HepG2 (cell line): ENCODE data around the gene BRPF1. TPM values are rescaled to one million over a fixed set of nuclear protein-coding genes. Genes with fewer than 3 reads are reported as not detected.

Experiments used
- ASH2L ChIP-seq: fragments of 300-600, 200-600 bp; sonication (generic); IDR thresholded peaks from 2 replicates; pipeline ENCODE4 v1.7.0; 2017; ENCODE audit warnings: low read depth, mild to moderate bottlenecking, moderate library complexity, mixed read lengths, low read length; ENCODE audit not compliant: insufficient read length
- CC2D1A ChIP-seq: sonication (generic); formaldehyde crosslinking; IDR thresholded peaks from 2 replicates; pipeline ENCODE4 v1.8.1; 2023; ENCODE audit warnings: mild to moderate bottlenecking, missing genetic modification reagents
- EHMT2 ChIP-seq: fragments of 200-600 bp; sonication (generic); IDR thresholded peaks from 2 replicates; pipeline ENCODE4 v1.7.0; 2017; ENCODE audit warnings: antibody characterized with exemption, low read depth, low read length, borderline replicate concordance
- RXRA ChIP-seq: sonication (generic); formaldehyde crosslinking; IDR thresholded peaks from 2 replicates; pipeline ENCODE4 v1.5.1; 2020; ENCODE audit warnings: missing genetic modification reagents
- SSRP1 ChIP-seq: IDR thresholded peaks from 2 replicates; pipeline ENCODE4 v1.6.1; 2016; ENCODE audit warnings: control low read depth
- ZBTB33 ChIP-seq: sonication (generic); formaldehyde crosslinking; IDR thresholded peaks from 2 replicates; pipeline ENCODE4 v1.4.0; 2020; ENCODE audit warnings: missing genetic modification reagents
- ZNF282 ChIP-seq: fragments of 450-650 bp; IDR thresholded peaks from 2 replicates; pipeline ENCODE4 v1.6.1; 2018; ENCODE audit not compliant: partially characterized antibody
- ZNF296 ChIP-seq: sonication (generic); formaldehyde crosslinking; conservative IDR thresholded peaks from 2 replicates; pipeline ENCODE4 v1.5.0; 2020; ENCODE audit warnings: mild to moderate bottlenecking, missing genetic modification reagents
- ZNF33B ChIP-seq: sonication (generic); formaldehyde crosslinking; IDR thresholded peaks from 2 replicates; pipeline ENCODE4 v1.5.1; 2020; ENCODE audit warnings: mild to moderate bottlenecking, missing genetic modification reagents
- ZNF747 ChIP-seq: sonication (generic); formaldehyde crosslinking; IDR thresholded peaks from 2 replicates; pipeline ENCODE4 v1.8.1; 2023; ENCODE audit warnings: missing genetic modification reagents, mild to moderate bottlenecking, borderline replicate concordance
- polyA plus RNA-seq, 8 experiments: library from polyadenylated mRNA; depleted of rRNA in 3 of 8; stranded (reverse) in 7 of 8; unstranded in 1 of 8; fragments of >200 nt; fragmentation: Illumina TruSeq in 4 of 8; extraction: Trizol in 4 of 8; gene quantifications; 2 replicates each; pipeline versions ENCODE4 v1.2.1 to v1.2.3, GENCODE V29; 2011 to 2016; ENCODE audit warnings: low read depth in 4 of 8, missing spikeins in 1 of 8, mixed read lengths in 1 of 8; ENCODE audit not compliant: insufficient read depth in 1 of 8
- total RNA-seq, 5 experiments: library from RNA; depleted of rRNA; stranded (reverse); fragments of >200 nt; fragmentation: Illumina TruSeq; extraction: Trizol; gene quantifications; 2 replicates each; pipeline ENCODE4 v1.2.3, GENCODE V29; 2016; ENCODE audit warnings: low read depth in 1 of 5
- TF ChIP-seq, protein P1 (sequence below): sonication (generic); formaldehyde crosslinking; IDR thresholded peaks from 2 replicates; pipeline ENCODE4 v1.4.0; 2020; ENCODE audit warnings: mild to moderate bottlenecking, missing genetic modification reagents
- TF ChIP-seq, protein P2 (sequence below): sonication (generic); formaldehyde crosslinking; IDR thresholded peaks from 2 replicates; pipeline ENCODE4 v1.5.1; 2020; ENCODE audit warnings: mild to moderate bottlenecking, missing genetic modification reagents
- TF ChIP-seq, protein P3 (sequence below): sonication (generic); formaldehyde crosslinking; conservative IDR thresholded peaks from 2 replicates; pipeline ENCODE4 v1.4.0; 2020; ENCODE audit warnings: missing genetic modification reagents
- TF ChIP-seq, protein P4 (sequence below): sonication (generic); formaldehyde crosslinking; conservative IDR thresholded peaks from 2 replicates; pipeline ENCODE4 v1.8.0; 2022; ENCODE audit warnings: low read depth, missing genetic modification reagents
- TF ChIP-seq, protein P5 (sequence below): IDR thresholded peaks from 2 replicates; pipeline ENCODE4 v1.6.1; 2016; ENCODE audit warnings: missing biosample characterization, missing genetic modification reagents, low read depth
- TF ChIP-seq, protein P6 (sequence below): sonication (generic); formaldehyde crosslinking; IDR thresholded peaks from 2 replicates; pipeline ENCODE4 v1.5.1; 2020; ENCODE audit warnings: missing genetic modification reagents, mild to moderate bottlenecking, borderline replicate concordance

BRPF1 gene
- total and polyA plus RNA-seq, 2 of the 13 experiments (the other 11 are each of a cell fraction or from before 2014, with no cell fraction given) = 7.3 to 10.0 TPM

DNA sequence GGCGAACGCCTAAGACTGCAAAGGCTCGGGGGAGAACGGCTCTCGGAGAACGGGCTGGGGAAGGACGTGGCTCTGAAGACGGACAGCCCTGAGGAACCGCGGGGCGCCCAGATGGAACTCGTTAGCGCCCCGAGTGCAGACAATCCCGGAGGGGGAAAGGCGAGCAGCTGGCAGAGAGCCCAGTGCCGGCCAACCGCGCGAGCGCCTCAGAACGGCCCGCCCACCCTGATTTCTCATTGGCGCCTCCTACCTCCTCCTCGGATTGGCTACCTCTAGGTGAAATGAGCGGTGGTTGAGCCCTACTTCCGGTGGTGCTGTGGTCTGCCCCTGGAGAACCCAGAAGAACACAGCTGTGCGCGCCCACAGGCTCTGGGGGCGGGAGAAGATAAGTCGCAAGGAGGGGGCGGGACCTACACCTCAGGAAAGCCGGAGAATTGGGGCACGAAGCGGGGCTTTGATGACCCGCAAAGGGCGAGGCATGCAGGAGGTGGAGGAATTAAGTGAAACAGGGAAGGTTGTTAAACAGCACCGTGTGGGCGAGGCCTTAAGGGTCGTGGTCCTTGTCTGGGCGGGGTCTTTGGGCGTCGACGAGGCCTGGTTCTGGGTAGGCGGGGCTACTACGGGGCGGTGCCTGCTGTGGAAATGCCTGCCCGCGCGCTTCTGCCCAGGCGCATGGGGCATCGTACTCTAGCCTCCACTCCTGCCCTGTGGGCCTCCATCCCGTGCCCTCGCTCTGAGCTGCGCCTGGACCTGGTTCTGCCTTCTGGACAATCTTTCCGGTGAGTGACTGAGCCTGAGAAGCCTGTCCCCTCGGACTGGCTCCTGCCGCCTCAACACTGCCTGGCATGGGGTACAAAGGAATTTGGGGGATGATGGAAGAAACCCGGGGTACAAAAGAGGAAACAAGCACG is 18.4 kb downstream of the BRPF1 start, which contains the start of gene OGG1 (continued):
- TF ChIP-seq, protein P1, sequence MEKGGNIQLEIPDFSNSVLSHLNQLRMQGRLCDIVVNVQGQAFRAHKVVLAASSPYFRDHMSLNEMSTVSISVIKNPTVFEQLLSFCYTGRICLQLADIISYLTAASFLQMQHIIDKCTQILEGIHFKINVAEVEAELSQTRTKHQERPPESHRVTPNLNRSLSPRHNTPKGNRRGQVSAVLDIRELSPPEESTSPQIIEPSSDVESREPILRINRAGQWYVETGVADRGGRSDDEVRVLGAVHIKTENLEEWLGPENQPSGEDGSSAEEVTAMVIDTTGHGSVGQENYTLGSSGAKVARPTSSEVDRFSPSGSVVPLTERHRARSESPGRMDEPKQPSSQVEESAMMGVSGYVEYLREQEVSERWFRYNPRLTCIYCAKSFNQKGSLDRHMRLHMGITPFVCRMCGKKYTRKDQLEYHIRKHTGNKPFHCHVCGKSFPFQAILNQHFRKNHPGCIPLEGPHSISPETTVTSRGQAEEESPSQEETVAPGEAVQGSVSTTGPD (CRISPR knock-in tag) = peak; percentile 87; the same call in 1 of the 2 replicates
- TF ChIP-seq, protein P2, sequence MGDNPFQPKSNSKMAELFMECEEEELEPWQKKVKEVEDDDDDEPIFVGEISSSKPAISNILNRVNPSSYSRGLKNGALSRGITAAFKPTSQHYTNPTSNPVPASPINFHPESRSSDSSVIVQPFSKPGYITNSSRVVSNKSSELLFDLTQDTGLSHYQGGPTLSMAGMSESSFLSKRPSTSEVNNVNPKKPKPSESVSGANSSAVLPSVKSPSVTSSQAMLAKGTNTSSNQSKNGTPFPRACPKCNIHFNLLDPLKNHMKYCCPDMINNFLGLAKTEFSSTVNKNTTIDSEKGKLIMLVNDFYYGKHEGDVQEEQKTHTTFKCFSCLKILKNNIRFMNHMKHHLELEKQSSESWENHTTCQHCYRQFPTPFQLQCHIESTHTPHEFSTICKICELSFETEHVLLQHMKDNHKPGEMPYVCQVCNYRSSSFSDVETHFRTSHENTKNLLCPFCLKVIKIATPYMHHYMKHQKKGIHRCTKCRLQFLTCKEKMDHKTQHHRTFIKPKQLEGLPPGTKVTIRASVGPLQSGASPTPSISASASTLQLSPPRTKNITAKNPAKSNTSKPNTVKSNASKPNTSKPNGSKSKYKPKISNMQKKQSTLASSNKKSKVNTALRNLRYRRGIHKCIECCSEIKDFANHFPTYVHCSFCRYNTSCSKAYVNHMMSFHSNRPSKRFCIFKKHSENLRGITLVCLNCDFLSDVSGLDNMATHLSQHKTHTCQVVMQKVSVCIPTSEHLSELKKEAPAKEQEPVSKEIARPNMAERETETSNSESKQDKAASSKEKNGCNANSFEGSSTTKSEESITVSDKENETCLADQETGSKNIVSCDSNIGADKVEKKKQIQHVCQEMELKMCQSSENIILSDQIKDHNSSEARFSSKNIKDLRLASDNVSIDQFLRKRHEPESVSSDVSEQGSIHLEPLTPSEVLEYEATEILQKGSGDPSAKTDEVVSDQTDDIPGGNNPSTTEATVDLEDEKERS = no peak
- TF ChIP-seq ZBTB33 (CRISPR knock-in tag) (no peak), ZNF33B (no peak), ZNF747 (no peak), SSRP1 (no peak), EHMT2 (no peak), CC2D1A (CRISPR knock-in tag) (no peak), ZNF296 (CRISPR knock-in tag) (no peak), ZNF282 (no peak), RXRA (CRISPR knock-in tag) (peak; percentile 25; the same call in 1 of the 2 replicates), ASH2L (peak; percentile 79)
- TF ChIP-seq, protein P3, sequence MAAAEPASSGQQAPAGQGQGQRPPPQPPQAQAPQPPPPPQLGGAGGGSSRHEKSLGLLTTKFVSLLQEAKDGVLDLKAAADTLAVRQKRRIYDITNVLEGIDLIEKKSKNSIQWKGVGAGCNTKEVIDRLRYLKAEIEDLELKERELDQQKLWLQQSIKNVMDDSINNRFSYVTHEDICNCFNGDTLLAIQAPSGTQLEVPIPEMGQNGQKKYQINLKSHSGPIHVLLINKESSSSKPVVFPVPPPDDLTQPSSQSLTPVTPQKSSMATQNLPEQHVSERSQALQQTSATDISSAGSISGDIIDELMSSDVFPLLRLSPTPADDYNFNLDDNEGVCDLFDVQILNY (CRISPR knock-in tag) = peak; percentile 30; the same call in 1 of the 2 replicates
- TF ChIP-seq, protein P4, sequence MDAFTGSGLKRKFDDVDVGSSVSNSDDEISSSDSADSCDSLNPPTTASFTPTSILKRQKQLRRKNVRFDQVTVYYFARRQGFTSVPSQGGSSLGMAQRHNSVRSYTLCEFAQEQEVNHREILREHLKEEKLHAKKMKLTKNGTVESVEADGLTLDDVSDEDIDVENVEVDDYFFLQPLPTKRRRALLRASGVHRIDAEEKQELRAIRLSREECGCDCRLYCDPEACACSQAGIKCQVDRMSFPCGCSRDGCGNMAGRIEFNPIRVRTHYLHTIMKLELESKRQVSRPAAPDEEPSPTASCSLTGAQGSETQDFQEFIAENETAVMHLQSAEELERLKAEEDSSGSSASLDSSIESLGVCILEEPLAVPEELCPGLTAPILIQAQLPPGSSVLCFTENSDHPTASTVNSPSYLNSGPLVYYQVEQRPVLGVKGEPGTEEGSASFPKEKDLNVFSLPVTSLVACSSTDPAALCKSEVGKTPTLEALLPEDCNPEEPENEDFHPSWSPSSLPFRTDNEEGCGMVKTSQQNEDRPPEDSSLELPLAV (CRISPR knock-in tag) = no peak
- TF ChIP-seq, protein P5, sequence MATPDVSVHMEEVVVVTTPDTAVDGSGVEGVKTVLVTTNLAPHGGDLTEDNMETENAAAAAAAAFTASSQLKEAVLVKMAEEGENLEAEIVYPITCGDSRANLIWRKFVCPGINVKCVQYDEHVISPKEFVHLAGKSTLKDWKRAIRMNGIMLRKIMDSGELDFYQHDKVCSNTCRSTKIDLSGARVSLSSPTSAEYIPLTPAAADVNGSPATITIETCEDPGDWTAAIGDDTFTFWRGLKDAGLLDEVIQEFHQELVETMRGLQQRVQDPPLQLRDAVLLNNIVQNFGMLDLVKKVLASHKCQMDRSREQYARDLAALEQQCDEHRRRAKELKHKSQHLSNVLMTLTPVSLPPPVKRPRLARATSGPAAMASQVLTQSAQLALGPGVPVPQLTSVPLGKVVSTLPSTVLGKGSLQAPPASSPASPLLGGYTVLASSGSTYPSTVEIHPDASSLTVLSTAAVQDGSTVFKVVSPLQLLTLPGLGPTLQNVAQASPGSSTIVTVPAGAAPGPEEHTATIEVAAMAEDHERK = no peak
- TF ChIP-seq, protein P6, sequence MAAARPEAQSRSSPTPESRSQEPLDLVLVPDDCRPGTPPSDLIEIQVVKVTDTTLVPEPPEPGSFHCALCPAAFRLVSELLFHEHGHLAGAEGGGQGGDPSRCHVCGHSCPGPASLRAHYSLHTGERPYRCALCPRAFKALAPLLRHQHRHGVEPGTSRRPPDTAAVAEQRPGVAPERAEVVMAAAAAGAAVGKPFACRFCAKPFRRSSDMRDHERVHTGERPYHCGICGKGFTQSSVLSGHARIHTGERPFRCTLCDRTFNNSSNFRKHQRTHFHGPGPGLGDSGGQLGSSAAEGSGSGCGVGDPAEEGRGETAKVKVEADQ (CRISPR knock-in tag) = 0 out of 2 replicates have a peak, but pooled peaks have one; percentile 59
